CD14-positive monocyte (primary cell): ENCODE data around the gene TTC7B. TPM values are rescaled to one million over a fixed set of nuclear protein-coding genes. Genes with fewer than 3 reads are reported as not detected.

Experiments used
- DNase-seq, 3 donors: peaks; one replicate each; pipeline ENCODE4 v3.0.0-alpha.2; 2011 to 2022
- H2AFZ ChIP-seq: 2 replicates; pipeline ENCODE4 v1.6.0; 2012; ENCODE audit warnings: mild to moderate bottlenecking, low read depth, low read length, inconsistent platforms; ENCODE audit not compliant: insufficient read depth, poor library complexity, severe bottlenecking
- H3K27ac ChIP-seq, 2 donors: 1 replicate in 1 of 2; 2 replicates in 1 of 2; pipeline ENCODE4 v1.5.1; 2012 to 2013; ENCODE audit warnings: low read length in 2 of 2, control low read depth in 1 of 2, inconsistent platforms in 1 of 2, low read depth in 1 of 2, mild to moderate bottlenecking in 1 of 2
- H3K27me3 ChIP-seq, 2 donors: one replicate each; pipeline versions ENCODE4 v1.6.0 to v1.6.1; 2011 to 2013; ENCODE audit warnings: low read length in 2 of 2; ENCODE audit not compliant: control insufficient read depth in 2 of 2, insufficient read depth in 2 of 2
- H3K36me3 ChIP-seq, 2 donors: replicated peaks in 1 of 2; 1 replicate in 1 of 2; 2 replicates in 1 of 2; pipeline versions ENCODE4 v1.5.1 to v1.6.1; 2012 to 2013; ENCODE audit warnings: low read length in 2 of 2, control low read depth in 1 of 2, inconsistent platforms in 1 of 2, mild to moderate bottlenecking in 1 of 2; ENCODE audit not compliant: insufficient read depth in 2 of 2, control insufficient read depth in 1 of 2
- H3K4me1 ChIP-seq, 2 donors: 1 replicate in 1 of 2; 2 replicates in 1 of 2; pipeline versions ENCODE4 v1.5.1 to v1.6.1; 2012 to 2013; ENCODE audit warnings: low read length in 2 of 2, control low read depth in 1 of 2, inconsistent platforms in 1 of 2, mild to moderate bottlenecking in 1 of 2, moderate library complexity in 1 of 2; ENCODE audit not compliant: insufficient read depth in 2 of 2, control insufficient read depth in 1 of 2
- H3K4me2 ChIP-seq: replicated peaks from 2 replicates; pipeline ENCODE3; 2012; ENCODE audit warnings: low read length, moderate library complexity, mild to moderate bottlenecking; ENCODE audit not compliant: poor library complexity, severe bottlenecking; ENCODE audit errors: extremely low read depth
- H3K4me3 ChIP-seq, 3 experiments: fragments of 200-600 bp in 1 of 3; sonication (generic) in 1 of 3; replicated peaks in 1 of 3; 1 replicate in 2 of 3; 2 replicates in 1 of 3; pipeline ENCODE4 v1.5.1; 2011 to 2013; ENCODE audit warnings: low read length in 3 of 3, mild to moderate bottlenecking in 3 of 3, control low read depth in 2 of 3, low read depth in 2 of 3, inconsistent platforms in 1 of 3, moderate library complexity in 1 of 3
- H3K79me2 ChIP-seq: 2 replicates; pipeline ENCODE4 v1.6.0; 2012; ENCODE audit warnings: mild to moderate bottlenecking, control low read depth, inconsistent platforms, low read length, moderate library complexity; ENCODE audit not compliant: insufficient read depth
- H3K9ac ChIP-seq: 2 replicates; pipeline ENCODE4 v1.6.0; 2017; ENCODE audit warnings: low read length, mild to moderate bottlenecking; ENCODE audit not compliant: insufficient read depth, poor library complexity, severe bottlenecking
- H3K9me3 ChIP-seq, 2 donors: replicated peaks in 1 of 2; 1 replicate in 1 of 2; 2 replicates in 1 of 2; pipeline versions ENCODE4 v1.5.1 to v1.6.1; 2012 to 2013; ENCODE audit warnings: low read length in 2 of 2, control low read depth in 1 of 2; ENCODE audit not compliant: control insufficient read depth in 1 of 2, insufficient read depth in 1 of 2
- H4K20me1 ChIP-seq: 2 replicates; pipeline ENCODE4 v1.6.0; 2012; ENCODE audit warnings: mild to moderate bottlenecking, low read length, control low read depth, moderate library complexity; ENCODE audit not compliant: insufficient read depth
- H3K27ac Mint-ChIP-seq, 7 donors: one replicate each; pipeline ENCODE4 v1.8.0; 2020; ENCODE audit warnings: mild to moderate bottlenecking in 7 of 7, mixed read lengths in 7 of 7, moderate library complexity in 6 of 7, inconsistent platforms in 2 of 7
- H3K27me3 Mint-ChIP-seq, 3 donors: one replicate each; pipeline ENCODE4 v1.8.0; 2021 to 2022; ENCODE audit warnings: low read depth in 3 of 3, mild to moderate bottlenecking in 3 of 3, mixed read lengths in 3 of 3, moderate library complexity in 3 of 3, inconsistent platforms in 1 of 3
- H3K36me3 Mint-ChIP-seq, 2 donors: one replicate each; pipeline ENCODE4 v1.8.0; 2020; ENCODE audit warnings: mixed read lengths in 2 of 2, inconsistent platforms in 1 of 2, mild to moderate bottlenecking in 1 of 2
- H3K4me1 Mint-ChIP-seq: one replicate; pipeline ENCODE4 v1.8.0; 2020; ENCODE audit warnings: mild to moderate bottlenecking, mixed read lengths
- H3K4me3 Mint-ChIP-seq, 2 donors: one replicate each; pipeline ENCODE4 v1.8.0; 2020; ENCODE audit warnings: mild to moderate bottlenecking in 2 of 2, mixed read lengths in 2 of 2, moderate library complexity in 1 of 2
- H3K9me3 Mint-ChIP-seq, 7 donors: one replicate each; pipeline ENCODE4 v1.8.0; 2020 to 2022; ENCODE audit warnings: mixed read lengths in 7 of 7, mild to moderate bottlenecking in 6 of 7, moderate library complexity in 6 of 7, inconsistent platforms in 2 of 7
- WGBS: methylation state at CpG from one replicate; pipeline ENCODE4 v1.1.5; 2013; ENCODE audit warnings: missing lambda C conversion rate; ENCODE audit not compliant: insufficient coverage; 5-methylcytosine and 5-hydroxymethylcytosine counted together
- intact Hi-C, 2 donors: fragments of 100-400 bp; cut with micrococcal nuclease; formaldehyde crosslinking; loops; one replicate each; pipeline versions ENCODE4 v1.15.0 to v1.15.1; 2023
- polyA plus RNA-seq, 3 donors: library from polyadenylated mRNA; depleted of rRNA in 1 of 3; unstranded in 2 of 3; stranded (reverse) in 1 of 3; fragments of 300-500 nt in 2 of 3; fragments of >200 nt in 1 of 3; fragmentation: Illumina TruSeq in 2 of 3; gene quantifications; 1 replicate in 2 of 3; 2 replicates in 1 of 3; pipeline ENCODE4 v1.2.3, GENCODE V29; 2012 to 2021
- TF ChIP-seq, protein P1 (sequence below): fragments of 200-600 bp; IDR thresholded peaks from one replicate; pipeline ENCODE4 v1.8.0; 2022; ENCODE audit warnings: antibody characterized with exemption, mild to moderate bottlenecking

TTC7B gene
- polyA plus RNA-seq, 3 donors: 0.87 to 2.6 (median 1.2) TPM

DNA sequence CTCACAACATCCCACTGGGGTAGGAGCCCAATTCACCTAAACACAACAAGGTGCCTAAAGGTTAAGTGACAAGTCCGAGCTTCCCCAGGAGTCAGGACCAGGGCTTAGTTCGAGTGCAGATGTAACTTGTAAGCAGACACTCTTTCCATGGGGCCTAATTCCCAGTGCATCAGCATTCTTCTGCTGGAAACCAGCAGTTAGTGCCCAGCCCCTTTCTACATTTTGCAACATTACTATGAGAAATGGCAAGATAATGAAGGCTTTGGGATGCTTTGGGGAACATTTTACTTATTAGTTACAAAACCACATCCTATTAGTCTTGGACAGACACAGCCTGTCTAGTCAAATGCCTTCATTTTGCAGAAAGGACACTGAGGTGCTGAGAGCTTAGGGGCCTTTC, 239.6 kb downstream of the TTC7B start:
- Mint-ChIP-seq H3K27me3 (peaks cover 0 to 3% (median 1%) of the 10 kb centered on the region in 3 donors), H3K9me3 (no peaks in the 10 kb centered on the region), H3K27ac (no peak overlapping the region), H3K4me1 (no peaks in the 10 kb centered on the region), H3K4me3 (no peak overlapping the region), H3K36me3 (peaks cover 0 to 3% of the 10 kb centered on the region in 2 donors)
- Histone ChIP-seq H3K4me3 (no peak overlapping the region), H3K36me3 (no peaks in the 10 kb centered on the region), H3K9ac (no peak overlapping the region), H3K27ac (no peak overlapping the region), H3K9me3 (no peaks in the 10 kb centered on the region), H2AFZ (no peak overlapping the region), H3K4me2 (no peak overlapping the region), H3K79me2 (no peaks in the 10 kb centered on the region), H4K20me1 (no peaks in the 10 kb centered on the region), H3K27me3 (no peaks in the 10 kb centered on the region), H3K4me1 (no peaks in the 10 kb centered on the region)
- DNase-seq: no peak
- intact Hi-C loops: no loop called here
- 100% methylated on average over 2 of the region's 2 CpGs for WGBS
- TF ChIP-seq, protein P1, sequence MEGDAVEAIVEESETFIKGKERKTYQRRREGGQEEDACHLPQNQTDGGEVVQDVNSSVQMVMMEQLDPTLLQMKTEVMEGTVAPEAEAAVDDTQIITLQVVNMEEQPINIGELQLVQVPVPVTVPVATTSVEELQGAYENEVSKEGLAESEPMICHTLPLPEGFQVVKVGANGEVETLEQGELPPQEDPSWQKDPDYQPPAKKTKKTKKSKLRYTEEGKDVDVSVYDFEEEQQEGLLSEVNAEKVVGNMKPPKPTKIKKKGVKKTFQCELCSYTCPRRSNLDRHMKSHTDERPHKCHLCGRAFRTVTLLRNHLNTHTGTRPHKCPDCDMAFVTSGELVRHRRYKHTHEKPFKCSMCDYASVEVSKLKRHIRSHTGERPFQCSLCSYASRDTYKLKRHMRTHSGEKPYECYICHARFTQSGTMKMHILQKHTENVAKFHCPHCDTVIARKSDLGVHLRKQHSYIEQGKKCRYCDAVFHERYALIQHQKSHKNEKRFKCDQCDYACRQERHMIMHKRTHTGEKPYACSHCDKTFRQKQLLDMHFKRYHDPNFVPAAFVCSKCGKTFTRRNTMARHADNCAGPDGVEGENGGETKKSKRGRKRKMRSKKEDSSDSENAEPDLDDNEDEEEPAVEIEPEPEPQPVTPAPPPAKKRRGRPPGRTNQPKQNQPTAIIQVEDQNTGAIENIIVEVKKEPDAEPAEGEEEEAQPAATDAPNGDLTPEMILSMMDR: no peak

DNA sequence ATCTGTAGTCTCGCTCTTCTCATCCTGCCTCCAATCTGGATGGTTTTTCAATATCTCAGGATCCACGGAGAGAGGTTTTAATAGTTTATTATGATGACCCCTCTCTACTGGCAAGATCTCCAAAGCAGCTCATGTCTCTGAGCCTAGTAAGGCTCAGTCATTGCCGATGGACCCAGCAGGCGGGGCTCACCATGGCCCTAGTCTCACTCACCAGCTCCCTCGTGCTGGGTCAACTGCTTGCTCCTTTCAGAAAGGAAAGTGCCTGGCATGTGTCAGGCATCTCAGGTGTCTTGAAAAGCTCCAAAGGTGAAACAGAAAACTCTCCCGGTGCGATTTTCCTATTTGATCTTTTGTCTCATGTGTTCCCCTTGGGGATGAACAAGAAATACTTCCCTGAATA, 240.4 kb downstream of the TTC7B start:
- Histone ChIP-seq H3K4me1 (no peaks in the 10 kb centered on the region), H3K4me2 (no peak overlapping the region), H3K27ac (no peak overlapping the region), H4K20me1 (no peaks in the 10 kb centered on the region), H3K4me3 (no peak overlapping the region), H3K27me3 (no peaks in the 10 kb centered on the region), H2AFZ (no peak overlapping the region), H3K9ac (no peak overlapping the region), H3K9me3 (no peaks in the 10 kb centered on the region), H3K79me2 (no peaks in the 10 kb centered on the region), H3K36me3 (no peaks in the 10 kb centered on the region)
- no peak overlapping the region for H3K4me3 Mint-ChIP-seq
- no peaks in the 10 kb centered on the region for H3K4me1 Mint-ChIP-seq
- H3K27ac Mint-ChIP-seq: no peak overlapping the region
- intact Hi-C loops: no loop called here
- no peaks in the 10 kb centered on the region for H3K9me3 Mint-ChIP-seq
- 100% methylated on average over 5 of the region's 7 CpGs for WGBS
- no peak for DNase-seq
- peaks cover 0 to 3% of the 10 kb centered on the region in 2 donors for H3K36me3 Mint-ChIP-seq
- TF ChIP-seq, protein P1: no peak
- H3K27me3 Mint-ChIP-seq: peaks cover 0 to 1% (median 0%) of the 10 kb centered on the region in 3 donors
